Measurements from ENCODE around the gene CACNA2D3.

Gene CACNA2D3

GRCh38 chr3:54324103-54324502 is 201.8 kb downstream of the CACNA2D3 start:
- DNase-seq (ENCODE audit: low read depth in 1 of 2, low spot score in 1 of 2) = no peak
- no peak for TF ChIP-seq JUND (IDR thresholded peaks at IDR 0.05; ENCODE audit: low read depth)
- in situ Hi-C loops (cut with HindIII; ENCODE audit: low pct_unique_long_range_greater_than_20kb, low sequenced_read_pairs) = no loop called here

DNA sequence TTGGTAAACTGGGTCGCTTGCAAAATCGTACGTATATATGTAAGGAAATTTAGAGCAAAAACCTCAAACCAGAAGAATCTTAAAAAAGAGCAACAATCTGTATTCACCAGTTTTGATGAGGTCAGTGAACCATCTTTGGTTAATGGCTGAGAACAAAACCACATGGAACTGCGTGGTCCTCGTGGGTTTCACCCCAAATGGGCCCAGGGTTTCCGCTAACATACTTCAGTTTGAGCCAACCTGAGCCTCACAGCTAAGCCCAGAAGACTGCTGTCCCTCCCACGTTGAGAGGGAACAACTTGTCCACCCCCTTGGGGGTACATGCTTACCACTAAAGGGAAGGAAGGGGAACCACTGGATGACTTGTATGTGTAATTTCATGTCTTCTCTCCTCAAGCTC is 204.6 kb downstream of the CACNA2D3 start:
- in situ Hi-C loops (cut with HindIII; ENCODE audit: low pct_unique_long_range_greater_than_20kb, low sequenced_read_pairs) = no loop called here
- no peak for TF ChIP-seq JUND (IDR thresholded peaks at IDR 0.05; ENCODE audit: low read depth)

DNA sequence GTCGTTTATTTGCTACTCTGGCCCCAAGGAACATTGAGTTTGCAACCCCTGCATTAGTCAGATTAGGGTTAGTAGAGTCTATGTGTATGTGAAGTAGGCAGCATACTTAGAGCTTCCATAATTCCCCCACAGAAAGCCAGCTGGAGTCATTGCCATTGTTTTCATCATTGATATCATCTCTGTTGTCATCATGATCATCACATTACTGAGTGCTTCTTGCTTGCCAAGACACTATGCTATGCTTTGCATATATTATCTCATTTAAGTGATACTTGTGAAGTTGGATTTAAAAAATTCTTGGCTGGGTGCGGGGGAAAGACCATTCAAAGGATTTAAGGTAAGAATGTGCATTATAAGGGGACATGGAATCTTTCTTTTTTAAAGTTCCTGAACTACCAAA is 209.0 kb downstream of the CACNA2D3 start:
- no peak for TF ChIP-seq JUND (IDR thresholded peaks at IDR 0.05; ENCODE audit: low read depth)
- DNase-seq (ENCODE audit: low read depth in 1 of 2, low spot score in 1 of 2) = no peak
- in situ Hi-C loops (cut with HindIII; ENCODE audit: low pct_unique_long_range_greater_than_20kb, low sequenced_read_pairs) = no loop called here

More for the DNA sequence above, 204.6 kb downstream of the CACNA2D3 start:
- DNase-seq (ENCODE audit: low read depth in 1 of 2, low spot score in 1 of 2) = no peak

- in situ Hi-C loops (cut with HindIII; ENCODE audit: low pct_unique_long_range_greater_than_20kb, low sequenced_read_pairs) = no loop called here
- no peak for TF ChIP-seq JUND (IDR thresholded peaks at IDR 0.05; ENCODE audit: low read depth)
- no peak for DNase-seq (ENCODE audit: low read depth in 1 of 2, low spot score in 1 of 2)
Observed at GRCh38 chr3:54337846-54338245, 215.5 kb downstream of the CACNA2D3 start.

DNA sequence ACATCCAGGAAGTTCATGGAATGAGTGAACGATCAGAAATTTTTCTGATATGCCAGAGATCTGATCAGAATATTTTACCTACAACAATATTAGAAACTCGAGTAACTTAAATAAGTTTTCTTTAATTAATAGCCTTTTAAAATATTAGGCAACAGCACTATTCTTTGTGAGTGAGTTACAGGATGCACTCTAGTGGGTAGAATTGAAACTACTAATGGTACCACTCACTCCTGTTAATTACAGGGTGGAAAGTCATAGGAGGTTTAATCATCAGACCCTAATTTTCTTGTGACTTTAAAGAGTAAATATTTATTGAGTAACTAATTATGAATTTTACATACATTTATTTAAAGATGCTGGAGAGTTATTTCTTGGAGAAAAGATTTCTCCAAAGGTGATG is 217.3 kb downstream of the CACNA2D3 start:
- no peak for TF ChIP-seq JUND (IDR thresholded peaks at IDR 0.05; ENCODE audit: low read depth)
- no peak for DNase-seq (ENCODE audit: low read depth in 1 of 2, low spot score in 1 of 2)
- in situ Hi-C loops (cut with HindIII; ENCODE audit: low pct_unique_long_range_greater_than_20kb, low sequenced_read_pairs) = no loop called here

DNA sequence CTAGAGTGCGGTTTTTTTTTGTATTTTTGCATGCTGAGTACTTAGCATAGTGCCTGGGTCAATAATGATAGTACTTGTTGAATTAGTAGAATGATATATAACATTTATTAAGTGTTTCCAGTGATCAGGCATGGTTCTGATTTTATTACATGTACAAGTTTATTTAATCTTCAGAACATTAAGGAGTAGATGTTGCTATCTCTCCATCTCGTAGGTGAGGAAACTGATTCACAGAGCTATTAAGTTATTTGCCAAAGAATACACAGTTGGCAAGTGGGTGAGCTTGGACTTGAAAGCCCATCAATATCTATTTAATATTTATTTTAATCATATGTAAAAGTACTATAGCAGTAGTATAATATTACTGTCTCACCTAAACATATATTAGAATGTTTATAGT is 219.5 kb downstream of the CACNA2D3 start:
- no peak for TF ChIP-seq JUND (IDR thresholded peaks at IDR 0.05; ENCODE audit: low read depth)
- no peak for DNase-seq (ENCODE audit: low read depth in 1 of 2, low spot score in 1 of 2)
- in situ Hi-C loops (cut with HindIII; ENCODE audit: low pct_unique_long_range_greater_than_20kb, low sequenced_read_pairs) = no loop called here

GRCh38 chr3:54342676-54343075 is 220.3 kb downstream of the CACNA2D3 start:
- no peak for TF ChIP-seq JUND (IDR thresholded peaks at IDR 0.05; ENCODE audit: low read depth)
- no peak for DNase-seq (ENCODE audit: low read depth in 1 of 2, low spot score in 1 of 2)
- in situ Hi-C loops (cut with HindIII; ENCODE audit: low pct_unique_long_range_greater_than_20kb, low sequenced_read_pairs) = no loop called here

DNA sequence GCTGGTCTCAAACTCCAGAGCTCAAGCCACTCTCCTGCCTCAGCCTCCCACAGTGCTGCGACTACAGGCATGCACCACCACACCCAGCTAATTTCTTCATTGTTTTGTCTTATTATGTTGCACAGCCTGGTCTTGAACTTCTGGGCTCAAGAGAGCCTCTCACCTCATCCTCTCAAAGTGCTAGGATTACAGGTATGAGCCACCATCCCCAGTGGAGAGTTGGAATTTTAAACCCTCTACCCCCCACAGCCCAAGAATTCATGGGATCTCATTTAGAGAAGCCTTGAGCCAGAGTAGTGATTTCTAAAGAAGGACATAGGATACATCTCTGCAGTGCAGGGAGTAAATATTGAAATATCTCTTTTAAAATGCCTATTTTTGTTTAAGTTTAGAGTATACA is 221.1 kb downstream of the CACNA2D3 start:
- TF ChIP-seq JUND (IDR thresholded peaks at IDR 0.05; ENCODE audit: low read depth) = no peak
- in situ Hi-C loops (cut with HindIII; ENCODE audit: low pct_unique_long_range_greater_than_20kb, low sequenced_read_pairs) = no loop called here
- DNase-seq (ENCODE audit: low read depth in 1 of 2, low spot score in 1 of 2) = no peak

GRCh38 chr3:54344601-54345231 is 222.4 kb downstream of the CACNA2D3 start:
- DNase-seq (ENCODE audit: low read depth in 1 of 2, low spot score in 1 of 2) = no peak
- TF ChIP-seq JUND (IDR thresholded peaks at IDR 0.05; ENCODE audit: low read depth) = no peak
- in situ Hi-C loops (cut with HindIII; ENCODE audit: low pct_unique_long_range_greater_than_20kb, low sequenced_read_pairs) = no loop called here

GRCh38 chr3:54345847-54346375 is 223.6 kb downstream of the CACNA2D3 start:
- in situ Hi-C loops (cut with HindIII; ENCODE audit: low pct_unique_long_range_greater_than_20kb, low sequenced_read_pairs) = no loop called here
- TF ChIP-seq JUND (IDR thresholded peaks at IDR 0.05; ENCODE audit: low read depth) = no peak
- no peak for DNase-seq (ENCODE audit: low read depth in 1 of 2, low spot score in 1 of 2)

DNA sequence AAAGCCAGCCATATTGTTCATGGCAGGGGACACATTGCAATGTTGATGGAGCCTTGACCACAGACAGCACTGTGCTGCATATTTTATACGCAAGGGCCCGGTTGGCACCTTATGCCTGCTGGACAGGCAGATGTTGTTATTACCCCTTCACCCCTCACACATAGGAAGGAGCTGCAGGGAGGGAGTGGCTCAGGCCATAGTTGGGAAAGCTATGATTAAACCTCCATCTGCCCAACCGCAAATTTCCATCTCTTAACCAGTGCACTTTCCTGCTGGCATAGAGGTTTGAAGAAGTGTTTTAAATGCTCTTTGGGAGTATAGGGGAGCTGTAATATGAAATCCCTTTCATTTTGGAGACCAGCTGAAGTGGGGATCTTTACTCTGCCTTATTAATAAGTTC is 224.7 kb downstream of the CACNA2D3 start:
- TF ChIP-seq JUND (IDR thresholded peaks at IDR 0.05; ENCODE audit: low read depth) = no peak
- in situ Hi-C loops (cut with HindIII; ENCODE audit: low pct_unique_long_range_greater_than_20kb, low sequenced_read_pairs) = no loop called here
- DNase-seq (ENCODE audit: low read depth in 1 of 2, low spot score in 1 of 2) = no peak

- in situ Hi-C loops (cut with HindIII; ENCODE audit: low pct_unique_long_range_greater_than_20kb, low sequenced_read_pairs) = no loop called here
- no peak for TF ChIP-seq JUND (IDR thresholded peaks at IDR 0.05; ENCODE audit: low read depth)
- no peak for DNase-seq (ENCODE audit: low read depth in 1 of 2, low spot score in 1 of 2)
Observed at GRCh38 chr3:54347933-54348332, 225.6 kb downstream of the CACNA2D3 start.

- in situ Hi-C loops (cut with HindIII; ENCODE audit: low pct_unique_long_range_greater_than_20kb, low sequenced_read_pairs) = no loop called here
- TF ChIP-seq JUND (IDR thresholded peaks at IDR 0.05; ENCODE audit: low read depth) = no peak
- DNase-seq (ENCODE audit: low read depth in 1 of 2, low spot score in 1 of 2) = no peak
Observed at GRCh38 chr3:54349231-54349652, 226.9 kb downstream of the CACNA2D3 start.

- TF ChIP-seq JUND (IDR thresholded peaks at IDR 0.05; ENCODE audit: low read depth) = no peak
- DNase-seq (ENCODE audit: low read depth in 1 of 2, low spot score in 1 of 2) = no peak
- in situ Hi-C loops (cut with HindIII; ENCODE audit: low pct_unique_long_range_greater_than_20kb, low sequenced_read_pairs) = no loop called here
Observed at GRCh38 chr3:54349691-54350090, 227.3 kb downstream of the CACNA2D3 start.

Data from T47D (cell line).